K562 (cell line): ENCODE measurements around the gene SLC12A9. TPM values are rescaled to one million over a fixed set of nuclear protein-coding genes. Genes with fewer than 3 reads are reported as not detected.

Source experiments
- NR1H2 ChIP-seq: sonication (generic); formaldehyde crosslinking; IDR thresholded peaks from 2 replicates; pipeline ENCODE4 v1.4.0; 2020; ENCODE audit warnings: mild to moderate bottlenecking, missing genetic modification reagents
- NUFIP1 ChIP-seq: fragments of 450-650 bp; IDR thresholded peaks from 2 replicates; pipeline ENCODE4 v1.6.1; 2018; ENCODE audit not compliant: partially characterized antibody
- PHF21A ChIP-seq: fragments of 450-650 bp; IDR thresholded peaks from 2 replicates; pipeline ENCODE4 v1.6.1; 2017; ENCODE audit warnings: low read depth, borderline replicate concordance
- PRMT5 ChIP-seq: sonication (generic); formaldehyde crosslinking; IDR thresholded peaks from 2 replicates; pipeline ENCODE4 v1.5.0; 2020; ENCODE audit warnings: missing genetic modification reagents
- PTBP1 ChIP-seq: fragments of 200-400 bp; formaldehyde crosslinking; IDR thresholded peaks from 2 replicates; pipeline ENCODE4 v1.6.1; 2017; ENCODE audit warnings: low read depth, low read length
- PYGO2 ChIP-seq: fragments of 450-650 bp; IDR thresholded peaks from 2 replicates; pipeline ENCODE4 v1.6.1; 2016; ENCODE audit warnings: mild to moderate bottlenecking, missing genetic modification characterization, moderate library complexity, missing compliant biosample characterization
- RFX7 ChIP-seq: fragments of 250-450 bp; sonication (Bioruptor Pico); IDR thresholded peaks from 2 replicates; pipeline ENCODE4 v1.5.1; 2021; ENCODE audit warnings: mild to moderate bottlenecking
- TSHZ1 ChIP-seq: fragments of 250-450 bp; sonication (Bioruptor Pico); IDR thresholded peaks from 2 replicates; pipeline ENCODE4 v1.4.0; 2020; ENCODE audit warnings: mild to moderate bottlenecking, moderate library complexity
- ZNF766 ChIP-seq: fragments of 200-800 bp; sonication (Bioruptor generic); conservative IDR thresholded peaks from 2 replicates; pipeline ENCODE4 v1.6.1; 2016; ENCODE audit warnings: missing genetic modification characterization, missing compliant biosample characterization
- polyA plus RNA-seq, 8 experiments: library from polyadenylated mRNA; depleted of rRNA in 4 of 8; stranded (reverse) in 5 of 8; unstranded in 3 of 8; fragments of >200 nt; fragmentation: Nextera tagmentation in 2 of 8; fragmentation: Illumina TruSeq in 1 of 8; extraction: Ambion mirVana in 2 of 8; extraction: Trizol in 1 of 8; gene quantifications; 2 replicates each; pipeline versions ENCODE4 v1.2.1 to v1.2.3, GENCODE V29; 2011 to 2014; ENCODE audit warnings: inconsistent platforms in 1 of 8, missing spikeins in 1 of 8
- total RNA-seq, 7 experiments: library from RNA; depleted of rRNA in 6 of 7; stranded (reverse); fragments of >200 nt in 6 of 7; fragmentation: Illumina TruSeq in 2 of 7; extraction: Trizol in 2 of 7; gene quantifications; 2 replicates each; pipeline versions ENCODE4 v1.2.1 to v1.2.3, GENCODE V29; 2011 to 2021; ENCODE audit warnings: low replicate concordance in 1 of 7
- TF ChIP-seq, protein P1 (sequence below), 2 experiments: IDR thresholded peaks; 2 replicates each; pipeline ENCODE4 v1.6.1; 2011; ENCODE audit warnings: borderline replicate concordance in 1 of 2, control low read depth in 1 of 2, low read depth in 1 of 2, low read length in 1 of 2, mild to moderate bottlenecking in 1 of 2, mixed read lengths in 1 of 2, moderate library complexity in 1 of 2; ENCODE audit not compliant: insufficient read depth in 1 of 2, insufficient read length in 1 of 2, poor library complexity in 1 of 2, severe bottlenecking in 1 of 2; ENCODE audit errors: extremely low read depth in 1 of 2
- TF ChIP-seq, protein P2 (sequence below): sonication (generic); formaldehyde crosslinking; IDR thresholded peaks from 2 replicates; pipeline ENCODE4 v1.8.1; 2023; ENCODE audit warnings: mild to moderate bottlenecking, missing genetic modification reagents

Gene SLC12A9
- total and polyA plus RNA-seq, 9 of the 15 experiments (the other 6 are each of a cell fraction or from before 2014, with no cell fraction given), result 0.06 to 20.2 (median 10.7) TPM

DNA sequence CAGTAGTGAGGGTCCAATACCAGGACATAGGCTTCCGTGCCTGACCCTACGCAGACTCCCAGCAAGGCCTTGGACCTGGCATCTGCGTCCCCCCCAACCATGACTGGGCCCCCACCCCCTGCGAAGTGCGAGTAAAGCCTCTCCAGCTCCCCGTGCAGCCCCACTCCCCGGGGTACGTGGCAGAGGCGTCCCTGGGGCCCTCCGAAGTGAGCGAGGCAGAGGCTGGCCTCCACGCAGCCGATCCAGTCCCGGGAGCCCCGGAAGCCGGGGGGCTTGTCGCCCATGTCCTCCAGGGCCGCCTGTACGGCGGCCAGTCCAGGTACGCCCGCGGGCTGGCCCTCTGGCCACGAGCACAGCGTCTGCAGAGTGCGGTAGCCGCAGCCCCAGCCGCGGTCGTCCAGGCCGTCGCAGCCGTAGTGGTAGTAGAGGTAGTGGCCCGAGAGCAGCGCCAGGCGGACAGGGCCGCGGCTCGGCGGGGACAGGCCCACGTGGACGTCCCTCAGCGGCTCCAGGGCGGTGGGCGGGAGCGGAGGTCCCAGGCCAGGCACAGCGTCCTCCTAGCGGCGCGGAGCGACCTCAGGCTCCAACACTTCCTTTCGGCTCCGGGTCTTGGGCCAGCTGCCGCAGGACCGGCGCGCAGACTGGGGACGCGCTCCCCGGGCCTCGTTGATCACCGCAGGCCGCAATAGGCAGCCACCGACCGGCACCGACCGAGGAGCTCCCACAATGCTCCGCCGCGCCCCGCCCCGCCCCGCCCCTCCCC, 36.7 kb downstream of the SLC12A9 start, which contains the start of gene UFSP1 (continued):
- no peak for TF ChIP-seq PHF21A
- TF ChIP-seq PYGO2, result no peak
- TF ChIP-seq NR1H2 (CRISPR knock-in tag), result no peak
- TF ChIP-seq RFX7 (CRISPR knock-in tag), result no peak
- TF ChIP-seq PRMT5 (CRISPR knock-in tag), result peak; percentile 86; the same call in 1 of the 2 replicates
- TF ChIP-seq NUFIP1, result no peak
- TF ChIP-seq, protein P1, sequence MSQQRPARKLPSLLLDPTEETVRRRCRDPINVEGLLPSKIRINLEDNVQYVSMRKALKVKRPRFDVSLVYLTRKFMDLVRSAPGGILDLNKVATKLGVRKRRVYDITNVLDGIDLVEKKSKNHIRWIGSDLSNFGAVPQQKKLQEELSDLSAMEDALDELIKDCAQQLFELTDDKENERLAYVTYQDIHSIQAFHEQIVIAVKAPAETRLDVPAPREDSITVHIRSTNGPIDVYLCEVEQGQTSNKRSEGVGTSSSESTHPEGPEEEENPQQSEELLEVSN (IDR thresholded peaks at IDR 0.05; ENCODE audit: borderline replicate concordance in 1 of 2, extremely low read depth in 1 of 2, insufficient read depth in 1 of 2, insufficient read length in 1 of 2, low read depth in 1 of 2, low read length in 1 of 2, poor library complexity in 1 of 2, severe bottlenecking in 1 of 2), result peak; percentile 93 to 94
- no peak for TF ChIP-seq TSHZ1 (CRISPR knock-in tag)
- TF ChIP-seq PTBP1, result 0 out of 2 replicates have a peak, but pooled peaks have one; percentile 34
- TF ChIP-seq, protein P2, sequence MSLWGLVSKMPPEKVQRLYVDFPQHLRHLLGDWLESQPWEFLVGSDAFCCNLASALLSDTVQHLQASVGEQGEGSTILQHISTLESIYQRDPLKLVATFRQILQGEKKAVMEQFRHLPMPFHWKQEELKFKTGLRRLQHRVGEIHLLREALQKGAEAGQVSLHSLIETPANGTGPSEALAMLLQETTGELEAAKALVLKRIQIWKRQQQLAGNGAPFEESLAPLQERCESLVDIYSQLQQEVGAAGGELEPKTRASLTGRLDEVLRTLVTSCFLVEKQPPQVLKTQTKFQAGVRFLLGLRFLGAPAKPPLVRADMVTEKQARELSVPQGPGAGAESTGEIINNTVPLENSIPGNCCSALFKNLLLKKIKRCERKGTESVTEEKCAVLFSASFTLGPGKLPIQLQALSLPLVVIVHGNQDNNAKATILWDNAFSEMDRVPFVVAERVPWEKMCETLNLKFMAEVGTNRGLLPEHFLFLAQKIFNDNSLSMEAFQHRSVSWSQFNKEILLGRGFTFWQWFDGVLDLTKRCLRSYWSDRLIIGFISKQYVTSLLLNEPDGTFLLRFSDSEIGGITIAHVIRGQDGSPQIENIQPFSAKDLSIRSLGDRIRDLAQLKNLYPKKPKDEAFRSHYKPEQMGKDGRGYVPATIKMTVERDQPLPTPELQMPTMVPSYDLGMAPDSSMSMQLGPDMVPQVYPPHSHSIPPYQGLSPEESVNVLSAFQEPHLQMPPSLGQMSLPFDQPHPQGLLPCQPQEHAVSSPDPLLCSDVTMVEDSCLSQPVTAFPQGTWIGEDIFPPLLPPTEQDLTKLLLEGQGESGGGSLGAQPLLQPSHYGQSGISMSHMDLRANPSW, result peak; percentile 91; the same call in 1 of the 2 replicates
- TF ChIP-seq ZNF766 (CRISPR knock-in tag), result no peak; the same call in 1 of the 2 replicates
